PC-9 (cell line): Measurements from ENCODE around the gene EPHB2.

ENCODE experiments used
- EZH2 ChIP-seq: fragments of 200-600 bp; sonication (generic); IDR thresholded peaks from 2 replicates; pipeline ENCODE4 v1.8.0; 2017; ENCODE audit warnings: antibody characterized with exemption, low read depth
- TF ChIP-seq, protein P1 (sequence below): fragments of 200-600 bp; sonication (generic); conservative IDR thresholded peaks from 2 replicates; pipeline ENCODE4 v1.6.1; 2017; ENCODE audit warnings: mixed run types, antibody characterized with exemption, mild to moderate bottlenecking, moderate library complexity

DNA sequence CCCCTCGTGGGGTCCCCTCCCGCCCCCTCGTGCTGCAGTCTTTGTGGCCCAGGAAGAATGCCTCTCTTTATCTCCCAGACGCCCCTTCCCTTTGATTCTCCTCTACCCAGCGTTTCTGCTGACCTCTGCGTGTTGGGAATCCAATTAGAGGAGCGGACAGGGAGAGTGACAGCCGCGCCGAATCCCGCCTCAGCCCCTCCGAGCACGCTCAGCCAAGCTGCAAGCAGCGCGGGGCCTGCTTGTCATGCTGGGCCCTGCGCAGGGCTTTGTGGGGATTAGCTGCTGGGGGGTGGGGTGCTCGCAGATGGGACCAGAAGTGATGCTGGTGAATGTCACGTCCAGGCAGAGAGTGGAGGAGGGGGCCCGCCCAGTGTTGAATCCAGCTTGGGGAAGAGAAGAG is 91.1 kb downstream of the EPHB2 start:
- TF ChIP-seq, protein P1, sequence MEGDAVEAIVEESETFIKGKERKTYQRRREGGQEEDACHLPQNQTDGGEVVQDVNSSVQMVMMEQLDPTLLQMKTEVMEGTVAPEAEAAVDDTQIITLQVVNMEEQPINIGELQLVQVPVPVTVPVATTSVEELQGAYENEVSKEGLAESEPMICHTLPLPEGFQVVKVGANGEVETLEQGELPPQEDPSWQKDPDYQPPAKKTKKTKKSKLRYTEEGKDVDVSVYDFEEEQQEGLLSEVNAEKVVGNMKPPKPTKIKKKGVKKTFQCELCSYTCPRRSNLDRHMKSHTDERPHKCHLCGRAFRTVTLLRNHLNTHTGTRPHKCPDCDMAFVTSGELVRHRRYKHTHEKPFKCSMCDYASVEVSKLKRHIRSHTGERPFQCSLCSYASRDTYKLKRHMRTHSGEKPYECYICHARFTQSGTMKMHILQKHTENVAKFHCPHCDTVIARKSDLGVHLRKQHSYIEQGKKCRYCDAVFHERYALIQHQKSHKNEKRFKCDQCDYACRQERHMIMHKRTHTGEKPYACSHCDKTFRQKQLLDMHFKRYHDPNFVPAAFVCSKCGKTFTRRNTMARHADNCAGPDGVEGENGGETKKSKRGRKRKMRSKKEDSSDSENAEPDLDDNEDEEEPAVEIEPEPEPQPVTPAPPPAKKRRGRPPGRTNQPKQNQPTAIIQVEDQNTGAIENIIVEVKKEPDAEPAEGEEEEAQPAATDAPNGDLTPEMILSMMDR: no peak
- TF ChIP-seq EZH2: no peak
